A549 (cell line): ENCODE measurements around the gene CHAD. TPM values are rescaled to one million over a fixed set of nuclear protein-coding genes. Genes with fewer than 3 reads are reported as not detected.

Experiments used
- ATAC-seq, 2 experiments: fragments of 200-7000 bp in 1 of 2; fragments of >200 bp in 1 of 2; cut with Nextera tagmentation in 1 of 2; cut with Tn5 transposase in 1 of 2; 3 replicates each; pipeline versions ENCODE4 v1.8.0 to v1.9.1; 2018 to 2020; ENCODE audit warnings: mild to moderate bottlenecking in 1 of 2, moderate library complexity in 1 of 2
- CTCF ChIA-PET: fragments of 300-600 bp; sonication (Branson Sonifier 250); formaldehyde crosslinking; extraction: SDS; loops from one replicate; lab custom pipeline; 2021; ENCODE audit warnings: antibody characterized with exemption, inconsistent platforms; lab: Yijun Ruan, JAX
- POLR2A ChIA-PET: fragments of 350-600 bp; formaldehyde crosslinking; extraction: SDS; loops from one replicate; lab custom pipeline; 2021; ENCODE audit warnings: antibody characterized with exemption, inconsistent platforms; lab: Yijun Ruan, JAX
- DNase-seq, 2 experiments: peaks; one replicate each; pipeline versions ENCODE4 v3.0.0 to v3.0.0-alpha.2; 2011 to 2016; ENCODE audit warnings: low read depth in 1 of 2, low spot score in 1 of 2
- FAIRE-seq: peaks from 2 replicates; lab custom pipeline; 2011; peaks lifted over from hg19 to GRCh38; lab: Jason Lieb, UNC
- H3K27ac ChIP-seq, 2 experiments: fragments of >200 bp; sonication (Bioruptor Twin); formaldehyde crosslinking; 3 replicates each; pipeline ENCODE4 v1.5.1; 2016 to 2017
- H3K4me1 ChIP-seq: fragments of >200 bp; sonication (Bioruptor Twin); formaldehyde crosslinking; 3 replicates; pipeline ENCODE4 v1.6.1; 2016
- H3K4me2 ChIP-seq: fragments of >200 bp; sonication (Bioruptor Twin); formaldehyde crosslinking; 3 replicates; pipeline ENCODE4 v1.6.1; 2016
- H3K4me3 ChIP-seq: fragments of >200 bp; sonication (Bioruptor Twin); formaldehyde crosslinking; 3 replicates; pipeline ENCODE4 v1.5.1; 2016
- H3K9me3 ChIP-seq: fragments of >200 bp; sonication (Bioruptor Twin); formaldehyde crosslinking; 3 replicates; pipeline ENCODE4 v1.6.1; 2016
- CBX2 ChIP-seq: fragments of 200-600 bp; sonication (generic); IDR thresholded peaks from 2 replicates; pipeline ENCODE4 v1.6.1; 2016; ENCODE audit warnings: low read depth, mild to moderate bottlenecking, borderline replicate concordance
- CBX8 ChIP-seq: fragments of 200-600 bp; sonication (generic); IDR thresholded peaks from 2 replicates; pipeline ENCODE4 v1.6.1; 2016
- CEBPB ChIP-seq, 2 experiments: fragments of >200 bp in 1 of 2; sonication (Bioruptor Twin) in 1 of 2; formaldehyde crosslinking in 1 of 2; IDR thresholded peaks; 2 replicates each; pipeline ENCODE4 v1.6.1; 2012 to 2016
- CHD4 ChIP-seq: fragments of 200-600 bp; sonication (generic); IDR thresholded peaks from 2 replicates; pipeline ENCODE4 v1.6.1; 2016; ENCODE audit warnings: antibody characterized with exemption, mild to moderate bottlenecking, borderline replicate concordance
- EHF ChIP-seq: fragments of 250-450 bp; sonication (Bioruptor Pico); IDR thresholded peaks from 2 replicates; pipeline ENCODE4 v1.5.0; 2020; ENCODE audit warnings: mild to moderate bottlenecking
- EHMT2 ChIP-seq: fragments of 200-600 bp; sonication (generic); IDR thresholded peaks from 2 replicates; pipeline ENCODE4 v1.6.1; 2016; ENCODE audit warnings: antibody characterized with exemption, low read depth, mild to moderate bottlenecking, moderate library complexity
- FOSB ChIP-seq: fragments of 250-450 bp; sonication (Bioruptor Pico); IDR thresholded peaks from 2 replicates; pipeline ENCODE4 v1.5.0; 2020; ENCODE audit warnings: mild to moderate bottlenecking, moderate library complexity
- FOXS1 ChIP-seq: fragments of 250-450 bp; sonication (Bioruptor Pico); IDR thresholded peaks from 2 replicates; pipeline ENCODE4 v1.5.0; 2020; ENCODE audit warnings: mild to moderate bottlenecking, moderate library complexity
- GATA3 ChIP-seq: IDR thresholded peaks from 2 replicates; pipeline ENCODE4 v1.6.1; 2012; ENCODE audit warnings: borderline replicate concordance
- HDAC2 ChIP-seq: fragments of 200-600 bp; sonication (generic); IDR thresholded peaks from 2 replicates; pipeline ENCODE4 v1.6.1; 2016
- HEYL ChIP-seq: fragments of 250-450 bp; sonication (Bioruptor Pico); IDR thresholded peaks from 2 replicates; pipeline ENCODE4 v1.8.0; 2021; ENCODE audit warnings: mild to moderate bottlenecking, moderate library complexity
- HOXB13 ChIP-seq: fragments of 250-450 bp; sonication (Bioruptor Pico); IDR thresholded peaks from 2 replicates; pipeline ENCODE4 v1.5.0; 2020; ENCODE audit warnings: low read depth, mild to moderate bottlenecking, moderate library complexity
- JUN ChIP-seq, 2 experiments: fragments of >200 bp; sonication (Bioruptor Twin); formaldehyde crosslinking; IDR thresholded peaks; 2 replicates in 1 of 2; 3 replicates in 1 of 2; pipeline ENCODE4 v1.6.1; 2016 to 2017
- JUNB ChIP-seq: fragments of >200 bp; sonication (Bioruptor Twin); formaldehyde crosslinking; IDR thresholded peaks from 2 replicates; pipeline ENCODE4 v1.6.1; 2016
- MAX ChIP-seq: IDR thresholded peaks from 2 replicates; pipeline ENCODE4 v1.6.1; 2012
- NR3C1 ChIP-seq: fragments of >200 bp; sonication (Bioruptor Twin); formaldehyde crosslinking; IDR thresholded peaks from 3 replicates; pipeline ENCODE4 v1.6.1; 2017
- PBX3 ChIP-seq: IDR thresholded peaks from 2 replicates; pipeline ENCODE4 v1.6.1; 2012
- RCOR1 ChIP-seq: fragments of 150-350 bp; IDR thresholded peaks from 2 replicates; pipeline ENCODE4 v1.6.1; 2014; ENCODE audit warnings: antibody characterized with exemption, low read length, low read depth
- SMC3 ChIP-seq: fragments of >200 bp; sonication (Bioruptor Twin); formaldehyde crosslinking; IDR thresholded peaks from 3 replicates; pipeline ENCODE4 v1.6.1; 2018; ENCODE audit warnings: inconsistent platforms
- SREBF2 ChIP-seq: fragments of 450-650 bp; IDR thresholded peaks from 2 replicates; pipeline ENCODE4 v1.6.1; 2014; ENCODE audit warnings: mild to moderate bottlenecking, moderate library complexity
- ZC3H11A ChIP-seq: fragments of 450-650 bp; IDR thresholded peaks from 2 replicates; pipeline ENCODE4 v1.6.1; 2014; ENCODE audit warnings: antibody characterized with exemption, mild to moderate bottlenecking
- ZFP36 ChIP-seq: fragments of 450-650 bp; IDR thresholded peaks from 2 replicates; pipeline ENCODE4 v1.6.1; 2014; ENCODE audit warnings: borderline replicate concordance; ENCODE audit not compliant: partially characterized antibody
- WGBS: methylation state at CpG from one replicate; pipeline ENCODE4 v1.1.6; 2017; ENCODE audit errors: missing lambda C conversion rate; 5-methylcytosine and 5-hydroxymethylcytosine counted together
- polyA plus RNA-seq, 4 experiments: library from polyadenylated mRNA; depleted of rRNA in 3 of 4; stranded (reverse); fragments of >200 nt; fragmentation: RNase III in 1 of 4; extraction: RNeasy Plus Mini Kit Qiagen cat#74134 plus additional on column Dnase treatment in 1 of 4; gene quantifications; 2 replicates in 3 of 4; 3 replicates in 1 of 4; pipeline ENCODE4 v1.2.3, GENCODE V29; 2011 to 2017

The CHAD gene
- polyA plus RNA-seq, 2 of the 4 experiments (the other 2 are of a cell fraction) = not detected

DNA sequence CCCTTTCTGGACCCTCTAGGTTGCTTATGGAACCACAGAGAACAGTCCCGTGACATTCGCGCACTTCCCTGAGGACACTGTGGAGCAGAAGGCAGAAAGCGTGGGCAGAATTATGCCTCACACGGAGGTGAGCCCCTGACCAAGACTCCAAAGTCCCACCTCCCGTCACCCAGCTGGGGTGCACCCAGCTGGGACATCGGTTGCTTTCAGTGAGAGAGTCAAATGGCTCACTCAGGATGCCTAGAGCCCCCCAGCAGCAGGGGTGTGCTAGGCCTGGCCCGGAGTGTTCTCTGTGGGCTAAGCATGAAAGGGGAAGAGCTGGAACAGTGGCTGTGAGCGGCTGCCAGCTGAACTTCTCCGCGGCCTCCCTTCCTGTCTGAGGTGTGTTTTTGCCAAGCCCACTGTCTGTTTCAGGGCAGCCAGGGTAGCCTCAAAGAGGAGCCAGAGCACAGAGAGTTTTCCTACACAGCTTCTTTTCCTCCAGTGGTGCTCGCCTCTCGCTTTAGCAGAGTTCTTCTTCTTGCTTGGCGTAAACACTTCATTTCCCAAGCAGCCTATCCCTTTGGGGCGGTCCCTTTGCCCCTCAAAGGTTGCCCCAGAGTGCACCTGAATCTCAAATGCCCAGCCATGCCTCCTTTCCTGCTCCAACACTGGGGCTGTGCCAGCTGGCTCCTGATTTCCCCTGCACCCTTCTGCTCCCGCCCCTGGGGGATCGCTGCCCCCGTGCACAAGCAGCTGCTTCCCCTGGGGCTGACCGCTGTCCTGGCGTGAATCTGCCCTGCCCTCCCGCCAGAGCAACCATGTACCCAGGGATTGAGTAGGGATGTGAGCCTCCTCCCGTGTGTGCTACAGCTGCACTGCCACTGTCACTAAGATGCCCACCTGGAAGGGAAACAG, 2.6 kb upstream of the CHAD start:
- ChIA-PET POLR2A (interaction anchor here (2.5 kb wide), 1 partner anchor 74 kb away, joined by 7 read pairs; the partner anchor contains the start of gene LRRC59), CTCF (interaction anchor here (0.9 to 19.6 kb wide), 13 partner anchors 4 to 371 kb away, joined by 3 to 238 read pairs (median 8); partner anchors contain the start of genes CHAD, LRRC59 and RSAD1)
- no peak overlapping the region for H3K4me2 ChIP-seq
- FAIRE-seq (no peak), DNase-seq (no peak), ATAC-seq (no peak)
- no peak overlapping the region for H3K4me3 ChIP-seq
- no peak for TF ChIP-seq HOXB13 (CRISPR knock-in tag)
- TF ChIP-seq FOXS1 (CRISPR knock-in tag) = no peak
- TF ChIP-seq MAX = no peak
- TF ChIP-seq JUNB = no peak
- no peak for TF ChIP-seq NR3C1
- TF ChIP-seq CEBPB (IDR thresholded peaks at IDR 0.05) = no peak
- no peak for TF ChIP-seq RCOR1
- no peak for TF ChIP-seq HDAC2
- TF ChIP-seq CHD4 = no peak
- no peak for TF ChIP-seq ZC3H11A
- no peak for TF ChIP-seq CBX2
- 86% methylated on average over 22 of the region's 22 CpGs for WGBS
- H3K27ac ChIP-seq = no peak overlapping the region
- H3K9me3 ChIP-seq = no peaks in the 10 kb centered on the region
- H3K4me1 ChIP-seq = peaks cover 14% of the 10 kb centered on the region

- Histone ChIP-seq H3K4me3 (no peak overlapping the region), H3K9me3 (no peaks in the 10 kb centered on the region), H3K4me2 (no peak overlapping the region), H3K4me1 (peaks cover 16% of the 10 kb centered on the region), H3K27ac (no peak overlapping the region)
- ChIA-PET CTCF (interaction anchor here (0.8 to 19.6 kb wide), 6 partner anchors 5 to 372 kb away, joined by 3 to 238 read pairs (median 32); partner anchors contain the start of genes CHAD and RSAD1), POLR2A (no interaction called here)
- no peak for ATAC-seq
- WGBS = 69% methylated on average over 6 of the region's 6 CpGs
- no peak for DNase-seq
- no peak for TF ChIP-seq EHF (CRISPR knock-in tag)
- TF ChIP-seq PBX3 = no peak
- no peak for TF ChIP-seq CBX8
- TF ChIP-seq HEYL (CRISPR knock-in tag) = no peak
- TF ChIP-seq FOSB (CRISPR knock-in tag) = no peak
- no peak for TF ChIP-seq EHMT2
- no peak for TF ChIP-seq SREBF2
- no peak for TF ChIP-seq JUN (IDR thresholded peaks at IDR 0.05)
- no peak for TF ChIP-seq CEBPB (IDR thresholded peaks at IDR 0.05)
- TF ChIP-seq GATA3 = no peak
- TF ChIP-seq SMC3 = no peak
- no peak for TF ChIP-seq HDAC2
- no peak for FAIRE-seq
Measured at GRCh38 chr17:50470426-50470825, 1.7 kb upstream of the CHAD start.

DNA sequence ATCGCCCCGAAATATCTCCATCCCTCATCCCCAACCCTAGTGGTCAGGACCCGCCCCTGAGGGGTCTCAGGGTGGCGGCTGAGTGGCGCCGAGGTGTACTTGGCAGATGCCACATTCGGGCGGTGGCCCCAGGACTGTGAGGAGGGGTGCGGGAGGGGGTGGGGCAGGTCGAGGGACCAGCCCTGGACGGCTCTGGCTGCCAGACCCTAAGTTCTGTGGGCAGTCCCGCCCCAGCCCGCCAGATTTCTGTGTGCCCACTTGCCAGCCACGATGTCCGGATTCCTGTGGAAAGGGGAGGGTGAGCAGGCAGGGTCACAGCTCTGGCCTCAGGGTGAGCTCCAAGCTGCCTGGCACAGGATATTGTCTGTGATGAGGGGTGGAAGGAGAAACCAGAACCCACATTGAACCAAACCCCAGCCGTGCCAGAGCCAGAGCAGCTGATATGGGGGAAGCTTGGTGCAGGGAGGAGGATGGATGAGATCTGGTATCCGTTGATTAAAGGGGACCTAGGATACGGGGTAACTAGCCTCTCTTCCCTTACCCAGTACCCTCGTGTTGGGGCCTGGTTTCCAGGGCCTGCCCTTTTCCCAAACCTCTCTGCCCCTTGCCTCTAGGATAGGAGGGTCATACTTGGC, 1.1 kb upstream of the CHAD start:
- Histone ChIP-seq H3K9me3 (no peaks in the 10 kb centered on the region), H3K27ac (no peak overlapping the region), H3K4me3 (no peak overlapping the region), H3K4me1 (peaks cover 16% of the 10 kb centered on the region), H3K4me2 (no peak overlapping the region)
- WGBS = 76% methylated on average over 18 of the region's 19 CpGs
- ChIA-PET CTCF (interaction anchor here (0.8 to 19.6 kb wide), 4 partner anchors 6 to 356 kb away, joined by 4 to 238 read pairs (median 6); partner anchors contain the start of gene RSAD1), POLR2A (no interaction called here)
- no peak for DNase-seq
- no peak for TF ChIP-seq ZFP36
- ATAC-seq = no peak
- no peak for FAIRE-seq
